ENCODE results near the gene CDH24. TPM values are rescaled to one million over a fixed set of nuclear protein-coding genes. Genes with fewer than 3 reads are reported as not detected.

Gene CDH24
- polyA plus RNA-seq, 2 of the 4 experiments (the other 2 are of a cell fraction) = 4.8 to 5.1 TPM

GRCh38 chr14:23086565-23086964, 29.2 kb upstream of the CDH24 start (continued):
- TF ChIP-seq, protein P1, sequence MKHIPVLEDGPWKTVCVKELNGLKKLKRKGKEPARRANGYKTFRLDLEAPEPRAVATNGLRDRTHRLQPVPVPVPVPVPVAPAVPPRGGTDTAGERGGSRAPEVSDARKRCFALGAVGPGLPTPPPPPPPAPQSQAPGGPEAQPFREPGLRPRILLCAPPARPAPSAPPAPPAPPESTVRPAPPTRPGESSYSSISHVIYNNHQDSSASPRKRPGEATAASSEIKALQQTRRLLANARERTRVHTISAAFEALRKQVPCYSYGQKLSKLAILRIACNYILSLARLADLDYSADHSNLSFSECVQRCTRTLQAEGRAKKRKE (CRISPR knock-in tag; IDR thresholded peaks at IDR 0.05; ENCODE audit: low read depth) = no peak
- TF ChIP-seq BHLHE40 (IDR thresholded peaks at IDR 0.05; ENCODE audit: low read depth, low read length) = no peak
- TF ChIP-seq CHD2 (IDR thresholded peaks at IDR 0.05; ENCODE audit: low read length, partially characterized antibody) = no peak
- TF ChIP-seq JUNB (IDR thresholded peaks at IDR 0.05) = no peak
- TF ChIP-seq POLR2A (IDR thresholded peaks at IDR 0.05; ENCODE audit: low read length) = no peak

- ChIA-PET CTCF (interaction anchor here (0.7 to 4.2 kb wide), 8 partner anchors 9 to 493 kb away, joined by 3 to 29 read pairs (median 7); partner anchors contain the start of gene ACIN1), POLR2A (interaction anchor here (1.4 kb wide), 1 partner anchor 10 kb away, joined by 8 read pairs; the partner anchor contains the start of genes ACIN1 and C14orf119)
- Histone ChIP-seq H3K9me3 (no peaks in the 10 kb centered on the region), H3K27ac (no peak overlapping the region), H3K4me1 (peaks cover 4% of the 10 kb centered on the region; the same call in 2 of the 3 replicates), H3K4me2 (no peak overlapping the region), H3K4me3 (no peak overlapping the region)
- FAIRE-seq (no peak), DNase-seq (ENCODE audit: low read depth in 1 of 2, low spot score in 1 of 2) (no peak), ATAC-seq (no peak)
- TF ChIP-seq PHF8 (IDR thresholded peaks at IDR 0.05; ENCODE audit: borderline replicate concordance, low read depth) (no peak), FOSB (CRISPR knock-in tag; IDR thresholded peaks at IDR 0.05) (no peak)
- 94% methylated on average over 3 of the region's 3 CpGs for WGBS (ENCODE audit: missing lambda C conversion rate)
Measured at GRCh38 chr14:23085458-23085857, 28.1 kb upstream of the CDH24 start.

DNA sequence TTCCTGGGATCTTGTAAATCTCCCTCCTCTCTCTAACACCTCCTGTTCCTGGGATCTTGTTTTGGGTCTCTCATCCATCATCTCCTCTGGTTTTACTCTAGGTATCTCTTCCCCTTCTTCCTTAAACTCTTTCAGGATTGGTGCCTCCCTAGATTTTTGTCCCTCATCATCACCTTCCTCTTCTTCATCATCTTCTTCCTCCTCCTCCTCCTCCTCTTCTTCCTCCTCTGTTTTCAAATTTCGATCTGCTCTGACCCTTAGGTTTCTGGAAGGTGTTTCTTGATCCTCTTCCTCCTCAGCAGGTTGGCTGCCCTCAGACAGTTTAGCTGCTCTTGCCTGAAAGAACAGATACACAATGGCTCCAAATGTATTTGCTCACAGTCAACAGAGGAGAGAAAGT, 23.2 kb upstream of the CDH24 start:
- H3K9me3 ChIP-seq = no peaks in the 10 kb centered on the region
- ATAC-seq (no peak), DNase-seq (ENCODE audit: low read depth in 1 of 2, low spot score in 1 of 2) (no peak), FAIRE-seq (no peak)
- H3K4me1 ChIP-seq = peaks cover 44% of the 10 kb centered on the region
- ChIA-PET POLR2A (interaction anchor here (1.7 kb wide), 1 partner anchor 15 kb away, joined by 10 read pairs; the partner anchor contains the start of genes ACIN1 and C14orf119), CTCF (interaction anchor here (0.6 to 9.2 kb wide), 11 partner anchors 9 to 160 kb away, joined by 3 to 141 read pairs (median 5); partner anchors contain the start of genes ACIN1 and C14orf119)
- 63% methylated on average over 1 of the region's 1 CpG for WGBS (ENCODE audit: missing lambda C conversion rate)
- TF ChIP-seq EP300 (IDR thresholded peaks at IDR 0.05) (no peak), NR3C1 (IDR thresholded peaks at IDR 0.05) (no peak), E2F6 (IDR thresholded peaks at IDR 0.05; ENCODE audit: borderline replicate concordance, low read depth) (no peak), RCOR1 (IDR thresholded peaks at IDR 0.05; ENCODE audit: low read depth, low read length) (no peak), JUNB (IDR thresholded peaks at IDR 0.05) (no peak), MAX (IDR thresholded peaks at IDR 0.05) (no peak), SMC3 (IDR thresholded peaks at IDR 0.05) (no peak), PBX3 (IDR thresholded peaks at IDR 0.05) (no peak), CHD2 (IDR thresholded peaks at IDR 0.05; ENCODE audit: low read length, partially characterized antibody) (no peak), RFX5 (IDR thresholded peaks at IDR 0.05) (no peak), ZSCAN20 (CRISPR knock-in tag; IDR thresholded peaks at IDR 0.05) (no peak), CEBPB (IDR thresholded peaks at IDR 0.05) (no peak)
- peak overlapping the region in 1 of 2 experiments; percentile 86; a peak in 2 of 6 replicates for H3K27ac ChIP-seq
- H3K4me3 ChIP-seq = no peak overlapping the region
- no peak overlapping the region for H3K4me2 ChIP-seq

GRCh38 chr14:23079716-23080115, 22.4 kb upstream of the CDH24 start:
- no peak for ATAC-seq
- no peaks in the 10 kb centered on the region for H3K9me3 ChIP-seq
- peak overlapping the region; percentile 71 to 86 for H3K27ac ChIP-seq
- H3K4me3 ChIP-seq = no peak overlapping the region
- no peak for FAIRE-seq
- no peak for DNase-seq (ENCODE audit: low read depth in 1 of 2, low spot score in 1 of 2)
- peak overlapping the region; percentile 75; the same call in 2 of the 3 replicates for H3K4me2 ChIP-seq
- ChIA-PET POLR2A (interaction anchor here (1.7 kb wide), 1 partner anchor 15 kb away, joined by 10 read pairs; the partner anchor contains the start of genes ACIN1 and C14orf119), CTCF (interaction anchor here (0.8 to 9.2 kb wide), 8 partner anchors 8 to 107 kb away, joined by 3 to 141 read pairs (median 38); partner anchors contain the start of genes ACIN1 and C14orf119)
- peaks cover 44% of the 10 kb centered on the region for H3K4me1 ChIP-seq
- WGBS (ENCODE audit: missing lambda C conversion rate) = 90% methylated on average over 2 of the region's 2 CpGs
- TF ChIP-seq, protein P2, sequence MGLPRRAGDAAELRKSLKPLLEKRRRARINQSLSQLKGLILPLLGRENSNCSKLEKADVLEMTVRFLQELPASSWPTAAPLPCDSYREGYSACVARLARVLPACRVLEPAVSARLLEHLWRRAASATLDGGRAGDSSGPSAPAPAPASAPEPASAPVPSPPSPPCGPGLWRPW (IDR thresholded peaks at IDR 0.05) = no peak
- no peak for TF ChIP-seq EHF (CRISPR knock-in tag; IDR thresholded peaks at IDR 0.05)
- TF ChIP-seq EHMT2 (IDR thresholded peaks at IDR 0.05; ENCODE audit: low read depth) = no peak
- TF ChIP-seq NPAS2 (CRISPR knock-in tag; IDR thresholded peaks at IDR 0.05; ENCODE audit: borderline replicate concordance) = no peak
- no peak for TF ChIP-seq ZNF302 (CRISPR knock-in tag; IDR thresholded peaks at IDR 0.05)
- TF ChIP-seq RNF2 (IDR thresholded peaks at IDR 0.05; ENCODE audit: borderline replicate concordance, low read depth) = no peak
- TF ChIP-seq TP53 (CRISPR knock-in tag; IDR thresholded peaks at IDR 0.05) = no peak
- TF ChIP-seq GATA3 (IDR thresholded peaks at IDR 0.05; ENCODE audit: borderline replicate concordance) = no peak
- TF ChIP-seq PBX3 (IDR thresholded peaks at IDR 0.05) = no peak
- TF ChIP-seq RARB (CRISPR knock-in tag; IDR thresholded peaks at IDR 0.05) = no peak
- no peak for TF ChIP-seq ZC3H11A (IDR thresholded peaks at IDR 0.05)
- TF ChIP-seq CHD4 (IDR thresholded peaks at IDR 0.05; ENCODE audit: borderline replicate concordance) = no peak

Data from A549 (cell line).